ENCODE data around the gene NIPAL3. TPM values are rescaled to one million over a fixed set of nuclear protein-coding genes. Genes with fewer than 3 reads are reported as not detected.

Gene NIPAL3
- total and polyA plus RNA-seq, 3 experiments from 2014 or later = 31.3 to 55.5 (median 33.2) TPM

- ChIA-PET POLR2A (interaction anchor here (0.6 kb wide), 1 partner anchor 129 kb away, joined by 3 read pairs; no protein-coding TSS in a partner anchor), CTCF (interaction anchor here (1.5 to 6.3 kb wide), 2 partner anchors 21 to 174 kb away, joined by 6 to 76 read pairs; no protein-coding TSS in a partner anchor)
- Histone ChIP-seq H3K27ac (ENCODE audit: low read depth, low read length) (no peak overlapping the region), H3K4me3 (ENCODE audit: low read length) (no peak overlapping the region), H3K4me1 (ENCODE audit: insufficient read depth, low read length) (peaks cover 29% of the 10 kb centered on the region), H3K36me3 (ENCODE audit: insufficient read depth, low read length) (peaks cover 3% of the 10 kb centered on the region), H3K27me3 (ENCODE audit: insufficient read depth, low read length, poor library complexity, severe bottlenecking) (no peaks in the 10 kb centered on the region), H3K9me3 (ENCODE audit: low read length) (no peaks in the 10 kb centered on the region)
- H3K36me3 Mint-ChIP-seq = peaks cover 0 to 11% (median 6%) of the 10 kb centered on the region in 3 donors
- peak overlapping the region in 2 of 7 donors; percentile 8 to 38 for H3K4me3 Mint-ChIP-seq
- no peak for DNase-seq
- no peaks in the 10 kb centered on the region for H3K27me3 Mint-ChIP-seq
- H3K27ac Mint-ChIP-seq = peak overlapping the region in 1 of 8 donors; percentile 74
- H3K4me1 Mint-ChIP-seq = peaks cover 30 to 49% (median 43%) of the 10 kb centered on the region in 3 donors
- H3K9me3 Mint-ChIP-seq = no peaks in the 10 kb centered on the region
Measured at GRCh38 chr1:24411963-24412362, 3.6 kb upstream of the NIPAL3 start.

- Histone ChIP-seq H3K36me3 (ENCODE audit: insufficient read depth, low read length) (peaks cover 3% of the 10 kb centered on the region), H3K4me3 (ENCODE audit: low read length) (no peak overlapping the region), H3K27me3 (ENCODE audit: insufficient read depth, low read length, poor library complexity, severe bottlenecking) (no peaks in the 10 kb centered on the region), H3K27ac (ENCODE audit: low read depth, low read length) (no peak overlapping the region), H3K9me3 (ENCODE audit: low read length) (no peaks in the 10 kb centered on the region), H3K4me1 (ENCODE audit: insufficient read depth, low read length) (peaks cover 34% of the 10 kb centered on the region)
- DNase-seq = no peak
- H3K27me3 Mint-ChIP-seq = no peaks in the 10 kb centered on the region
- peak overlapping the region in 6 of 7 donors; percentile 89 to 97 (median 90) for H3K4me3 Mint-ChIP-seq
- H3K27ac Mint-ChIP-seq = peak overlapping the region in 2 of 8 donors; percentile 74 to 91
- H3K4me1 Mint-ChIP-seq = peaks cover 34 to 53% (median 47%) of the 10 kb centered on the region in 3 donors
- ChIA-PET CTCF (interaction anchor here (1.1 to 6.3 kb wide), 6 partner anchors 19 to 262 kb away, joined by 3 to 76 read pairs (median 6); no protein-coding TSS in a partner anchor), POLR2A (interaction anchor here (0.6 to 1.4 kb wide), 3 partner anchors 123 to 231 kb away, joined by 3 to 6 read pairs (median 3); partner anchors contain the start of gene SRRM1)
- no peaks in the 10 kb centered on the region for H3K9me3 Mint-ChIP-seq
- H3K36me3 Mint-ChIP-seq = peaks cover 0 to 11% (median 6%) of the 10 kb centered on the region in 3 donors
Measured at GRCh38 chr1:24412408-24412807, 3.2 kb upstream of the NIPAL3 start.

DNA sequence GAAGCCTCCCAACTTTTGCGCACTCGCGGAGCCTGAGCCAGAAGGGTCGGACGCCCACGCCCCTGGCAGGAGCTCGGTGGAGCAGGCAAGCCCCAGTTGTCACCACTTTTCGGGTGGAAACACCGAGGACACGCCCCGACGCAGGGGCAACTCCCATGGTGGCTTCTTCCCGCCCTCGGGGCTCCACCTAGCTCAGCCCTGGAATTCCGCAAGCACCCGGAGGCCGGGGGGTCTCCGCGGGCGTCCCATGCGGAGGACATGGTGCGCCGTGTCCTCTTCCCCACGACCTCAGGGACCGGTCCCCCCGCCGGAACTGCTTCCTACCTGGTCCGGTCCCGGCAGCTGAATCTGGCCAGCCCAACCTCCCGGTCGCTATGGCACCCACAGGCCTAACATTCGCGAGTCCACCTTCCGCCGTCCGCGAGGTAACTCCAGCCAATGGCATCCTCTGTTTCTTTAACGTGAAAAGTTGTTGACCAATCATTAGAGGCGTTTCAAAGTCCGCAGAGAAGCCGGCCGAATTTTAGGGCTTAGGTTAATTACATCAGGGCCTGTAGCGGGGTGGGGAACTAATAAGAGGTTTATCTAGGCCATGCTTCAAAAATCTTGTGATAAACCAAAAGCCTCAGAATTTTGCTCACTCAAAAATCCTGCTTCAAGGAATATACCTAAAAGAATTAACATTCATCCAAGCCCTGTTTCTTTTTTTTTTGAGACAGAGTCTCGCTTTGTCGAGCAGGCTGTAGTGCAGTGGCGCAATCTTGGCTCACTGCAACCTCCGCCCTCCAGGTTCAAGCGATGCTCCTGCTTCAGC is 2.0 kb upstream of the NIPAL3 start, which contains the start of gene STPG1:
Gene STPG1, minus strand, starts transcription at position 433 of the 814 bp plus-strand sequence. CDS start 12,394 bp downstream, outside the sequence.
- peak within 1 kb of the TSS; percentile 75 for H3K4me3 ChIP-seq (ENCODE audit: low read length)
- Mint-ChIP-seq H3K9me3 (no peaks in the 10 kb centered on the region), H3K27me3 (no peaks in the 10 kb centered on the region), H3K4me3 (peak within 1 kb of the TSS; percentile 90 to 100 (median 96)), H3K4me1 (peaks cover 40 to 61% (median 59%) of the 10 kb centered on the region in 3 donors), H3K27ac (peak within 1 kb of the TSS; percentile 65 to 94 (median 89)), H3K36me3 (peaks cover 0 to 16% (median 0%) of the 10 kb centered on the region in 3 donors)
- peaks cover 42% of the 10 kb centered on the region for H3K4me1 ChIP-seq (ENCODE audit: insufficient read depth, low read length)
- DNase-seq = peak; percentile 40 to 80 (median 67)
- ChIA-PET POLR2A (interaction anchor here (0.6 to 2.0 kb wide), 5 partner anchors 68 to 229 kb away, joined by 3 to 8 read pairs (median 5); partner anchors contain the start of gene SRRM1), CTCF (interaction anchor here (0.9 to 6.3 kb wide), 14 partner anchors 20 to 263 kb away, joined by 3 to 76 read pairs (median 8); partner anchors contain the start of gene RCAN3)
- H3K27ac ChIP-seq (ENCODE audit: low read depth, low read length) = peak within 1 kb of the TSS; percentile 69
- H3K27me3 ChIP-seq (ENCODE audit: insufficient read depth, low read length, poor library complexity, severe bottlenecking) = no peaks in the 10 kb centered on the region
- no peaks in the 10 kb centered on the region for H3K9me3 ChIP-seq (ENCODE audit: low read length)
- H3K36me3 ChIP-seq (ENCODE audit: insufficient read depth, low read length) = peaks cover 3% of the 10 kb centered on the region

GRCh38 chr1:24414775-24415333 is 748 bp upstream of the NIPAL3 start:
- Mint-ChIP-seq H3K36me3 (peaks cover 0 to 29% (median 0%) of the 10 kb centered on the region in 3 donors), H3K9me3 (no peaks in the 10 kb centered on the region), H3K27me3 (no peaks in the 10 kb centered on the region), H3K4me3 (peak overlapping the region; percentile 91 to 100 (median 97)), H3K27ac (peak overlapping the region; percentile 46 to 92 (median 70)), H3K4me1 (peaks cover 51 to 74% (median 71%) of the 10 kb centered on the region in 3 donors)
- H3K27ac ChIP-seq (ENCODE audit: low read depth, low read length) = no peak overlapping the region
- no peaks in the 10 kb centered on the region for H3K27me3 ChIP-seq (ENCODE audit: insufficient read depth, low read length, poor library complexity, severe bottlenecking)
- peaks cover under 1% of the 10 kb centered on the region for H3K36me3 ChIP-seq (ENCODE audit: insufficient read depth, low read length)
- H3K4me1 ChIP-seq (ENCODE audit: insufficient read depth, low read length) = peaks cover 52% of the 10 kb centered on the region
- ChIA-PET POLR2A (interaction anchor here (1.0 to 3.5 kb wide), 6 partner anchors 66 to 818 kb away, joined by 3 to 43 read pairs (median 6); partner anchors contain the start of genes RCAN3, SRRM1 and SYF2), CTCF (interaction anchor here (0.7 to 6.3 kb wide), 38 partner anchors 10 to 233 kb away, joined by 3 to 76 read pairs (median 4); partner anchors contain the start of genes RCAN3 and SRRM1)
- DNase-seq = no peak
- H3K9me3 ChIP-seq (ENCODE audit: low read length) = no peaks in the 10 kb centered on the region
- H3K4me3 ChIP-seq (ENCODE audit: low read length) = peak overlapping the region; percentile 44

DNA sequence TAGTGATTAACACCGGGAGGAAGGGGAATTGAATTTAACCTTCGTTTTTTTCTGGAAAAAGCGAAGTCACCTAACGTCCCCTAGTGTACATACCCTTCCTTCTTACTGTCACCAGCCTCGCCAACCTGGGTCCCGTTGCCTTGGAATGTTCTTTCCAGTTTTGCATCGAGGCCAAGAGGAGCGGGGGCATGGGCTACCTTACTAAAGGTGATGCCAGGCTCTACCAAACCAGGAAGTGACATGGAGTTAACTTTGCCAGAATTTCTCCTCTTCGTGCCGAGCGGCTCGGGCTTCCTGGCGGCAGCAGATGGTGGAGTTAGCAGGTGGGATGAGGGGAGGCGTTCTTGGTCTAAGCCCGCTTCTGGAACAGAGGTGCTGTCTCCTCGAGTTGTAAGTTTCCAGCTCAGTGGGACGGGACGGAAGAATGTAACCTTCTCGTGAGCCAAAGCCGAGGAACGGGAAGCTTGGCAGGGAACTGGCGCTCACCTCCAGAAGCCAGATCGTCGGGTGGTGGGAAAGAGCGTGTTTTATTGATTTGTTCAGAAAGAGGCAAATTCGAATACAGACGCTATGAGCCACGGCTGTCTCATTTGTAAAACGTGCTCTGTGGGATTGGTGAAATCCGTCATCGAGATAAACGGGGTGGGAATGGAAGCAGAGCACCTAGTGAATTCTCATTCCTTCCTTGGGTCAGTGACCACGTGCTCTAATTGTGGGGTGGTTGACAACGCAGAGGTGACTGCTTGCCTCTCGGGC is 486 bp downstream of the NIPAL3 start:
- Mint-ChIP-seq H3K27ac (peak overlapping the region; percentile 46 to 97 (median 92)), H3K4me3 (peak overlapping the region; percentile 91 to 100 (median 97)), H3K9me3 (no peaks in the 10 kb centered on the region), H3K27me3 (no peaks in the 10 kb centered on the region), H3K36me3 (peaks cover 0 to 40% (median 0%) of the 10 kb centered on the region in 3 donors), H3K4me1 (peaks cover 51 to 83% (median 80%) of the 10 kb centered on the region in 3 donors)
- ChIA-PET CTCF (interaction anchor here (0.6 to 6.3 kb wide), 41 partner anchors 8 to 234 kb away, joined by 3 to 76 read pairs (median 4); partner anchors contain the start of genes RCAN3 and SRRM1), POLR2A (interaction anchor here (0.6 to 3.5 kb wide), 10 partner anchors 9 to 816 kb away, joined by 3 to 43 read pairs (median 6); partner anchors contain the start of genes RCAN3, SRRM1 and SYF2)
- H3K4me3 ChIP-seq (ENCODE audit: low read length) = peak overlapping the region; percentile 73
- peaks cover 52% of the 10 kb centered on the region for H3K4me1 ChIP-seq (ENCODE audit: insufficient read depth, low read length)
- H3K27me3 ChIP-seq (ENCODE audit: insufficient read depth, low read length, poor library complexity, severe bottlenecking) = no peaks in the 10 kb centered on the region
- no peaks in the 10 kb centered on the region for H3K9me3 ChIP-seq (ENCODE audit: low read length)
- peak overlapping the region; percentile 27 for H3K27ac ChIP-seq (ENCODE audit: low read depth, low read length)
- DNase-seq = peak in 2 of 5 donors; percentile 20 to 37
- H3K36me3 ChIP-seq (ENCODE audit: insufficient read depth, low read length) = no peaks in the 10 kb centered on the region

- Mint-ChIP-seq H3K9me3 (no peaks in the 10 kb centered on the region), H3K36me3 (peaks cover 0 to 48% (median 3%) of the 10 kb centered on the region in 3 donors), H3K4me1 (peaks cover 52 to 87% (median 85%) of the 10 kb centered on the region in 3 donors), H3K4me3 (peak overlapping the region; percentile 91 to 100 (median 97)), H3K27ac (peak overlapping the region; percentile 46 to 97 (median 92)), H3K27me3 (no peaks in the 10 kb centered on the region)
- peak in 4 of 5 donors; percentile 23 to 71 (median 64) for DNase-seq
- no peaks in the 10 kb centered on the region for H3K27me3 ChIP-seq (ENCODE audit: insufficient read depth, low read length, poor library complexity, severe bottlenecking)
- H3K4me1 ChIP-seq (ENCODE audit: insufficient read depth, low read length) = peaks cover 52% of the 10 kb centered on the region
- H3K9me3 ChIP-seq (ENCODE audit: low read length) = no peaks in the 10 kb centered on the region
- ChIA-PET POLR2A (interaction anchor here (0.6 to 3.5 kb wide), 5 partner anchors 9 to 225 kb away, joined by 3 to 43 read pairs (median 6); partner anchors contain the start of gene RCAN3), CTCF (interaction anchor here (0.9 to 6.3 kb wide), 11 partner anchors 16 to 221 kb away, joined by 3 to 76 read pairs (median 12); partner anchors contain the start of gene RCAN3)
- peak overlapping the region; percentile 73 for H3K4me3 ChIP-seq (ENCODE audit: low read length)
- H3K36me3 ChIP-seq (ENCODE audit: insufficient read depth, low read length) = peaks cover 5% of the 10 kb centered on the region
- H3K27ac ChIP-seq (ENCODE audit: low read depth, low read length) = peak overlapping the region; percentile 27
Measured at GRCh38 chr1:24416666-24417391, 1.2 kb downstream of the NIPAL3 start.

Data from CD8-positive, alpha-beta memory T cell (primary cell).